Testis (tissue), 2 donors: ENCODE measurements around the gene KLHL2.

Experiments
- POLR2A ChIP-seq: fragments of 450-650 bp; IDR thresholded peaks from one replicate; pipeline ENCODE4 v1.6.1; 2017; ENCODE audit warnings: antibody characterized with exemption, mild to moderate bottlenecking, moderate library complexity
- TF ChIP-seq, protein P1 (sequence below), 3 experiments: fragments of 450-650 bp in 2 of 3; fragments of 200-600 bp in 1 of 3; sonication (generic) in 1 of 3; IDR thresholded peaks; one replicate each; pipeline ENCODE4 v1.5.1; 2016 to 2019; ENCODE audit warnings: antibody characterized with exemption in 3 of 3, mild to moderate bottlenecking in 2 of 3, moderate library complexity in 1 of 3

DNA sequence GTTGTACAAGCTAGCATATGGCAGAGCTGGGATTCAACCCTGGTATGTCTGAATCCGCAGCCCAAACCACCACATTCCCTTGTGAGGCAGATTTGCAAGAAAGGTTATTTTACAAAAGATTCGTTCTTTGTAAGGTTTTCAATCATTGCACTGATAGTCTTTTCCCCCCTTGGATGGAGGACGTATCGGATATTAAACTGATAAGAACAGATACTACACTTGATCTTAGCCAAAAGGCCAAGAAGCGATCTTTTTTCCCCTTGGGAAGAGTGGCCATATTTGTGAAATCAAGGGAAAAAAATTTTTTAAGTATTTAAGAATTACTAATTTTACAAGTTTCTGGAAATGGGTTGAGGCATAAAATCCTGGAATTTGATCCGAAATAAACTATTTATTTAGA lies 85.7 kb downstream of the KLHL2 start:
- TF ChIP-seq, protein P1, sequence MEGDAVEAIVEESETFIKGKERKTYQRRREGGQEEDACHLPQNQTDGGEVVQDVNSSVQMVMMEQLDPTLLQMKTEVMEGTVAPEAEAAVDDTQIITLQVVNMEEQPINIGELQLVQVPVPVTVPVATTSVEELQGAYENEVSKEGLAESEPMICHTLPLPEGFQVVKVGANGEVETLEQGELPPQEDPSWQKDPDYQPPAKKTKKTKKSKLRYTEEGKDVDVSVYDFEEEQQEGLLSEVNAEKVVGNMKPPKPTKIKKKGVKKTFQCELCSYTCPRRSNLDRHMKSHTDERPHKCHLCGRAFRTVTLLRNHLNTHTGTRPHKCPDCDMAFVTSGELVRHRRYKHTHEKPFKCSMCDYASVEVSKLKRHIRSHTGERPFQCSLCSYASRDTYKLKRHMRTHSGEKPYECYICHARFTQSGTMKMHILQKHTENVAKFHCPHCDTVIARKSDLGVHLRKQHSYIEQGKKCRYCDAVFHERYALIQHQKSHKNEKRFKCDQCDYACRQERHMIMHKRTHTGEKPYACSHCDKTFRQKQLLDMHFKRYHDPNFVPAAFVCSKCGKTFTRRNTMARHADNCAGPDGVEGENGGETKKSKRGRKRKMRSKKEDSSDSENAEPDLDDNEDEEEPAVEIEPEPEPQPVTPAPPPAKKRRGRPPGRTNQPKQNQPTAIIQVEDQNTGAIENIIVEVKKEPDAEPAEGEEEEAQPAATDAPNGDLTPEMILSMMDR (IDR thresholded peaks at IDR 0.05), result no peak
- TF ChIP-seq POLR2A, result no peak
